BLaER1 treated with 17β-estradiol and CSF1 and Interleukin-3, amounts not matched to agents 10 nM and 100 nM (cell line): Measurements from ENCODE around the gene RNASE7.

Experiments
- H3K27ac ChIP-seq, 11 experiments: shearing (Covaris generic); formaldehyde crosslinking; 2 replicates each; pipeline ENCODE4 v1.8.1; 2022
- H3K27me3 ChIP-seq, 11 experiments: shearing (Covaris generic); formaldehyde crosslinking; 2 replicates each; pipeline ENCODE4 v1.8.1; 2022
- H3K36me3 ChIP-seq, 11 experiments: shearing (Covaris generic); formaldehyde crosslinking; 2 replicates each; pipeline ENCODE4 v1.8.1; 2022
- H3K4me1 ChIP-seq, 10 experiments: shearing (Covaris generic); formaldehyde crosslinking; 2 replicates each; pipeline ENCODE4 v1.8.1; 2022
- H3K4me2 ChIP-seq, 11 experiments: shearing (Covaris generic); formaldehyde crosslinking; 2 replicates each; pipeline ENCODE4 v1.8.1; 2022
- H3K4me3 ChIP-seq, 10 experiments: shearing (Covaris generic); formaldehyde crosslinking; 2 replicates each; pipeline ENCODE4 v1.8.1; 2022
- H3K9ac ChIP-seq, 11 experiments: shearing (Covaris generic); formaldehyde crosslinking; 2 replicates each; pipeline ENCODE4 v1.8.1; 2022
- H3K9me3 ChIP-seq, 11 experiments: shearing (Covaris generic); formaldehyde crosslinking; replicated peaks in 1 of 11; 2 replicates each; pipeline ENCODE4 v1.8.1; 2022
- H4K20me1 ChIP-seq, 11 experiments: shearing (Covaris generic); formaldehyde crosslinking; 2 replicates each; pipeline ENCODE4 v1.8.1; 2022
- Cebpa-rat ChIP-seq, 11 experiments: shearing (Covaris generic); IDR thresholded peaks; 2 replicates each; pipeline ENCODE4 v1.8.1; 2022

The RNASE7 gene

DNA sequence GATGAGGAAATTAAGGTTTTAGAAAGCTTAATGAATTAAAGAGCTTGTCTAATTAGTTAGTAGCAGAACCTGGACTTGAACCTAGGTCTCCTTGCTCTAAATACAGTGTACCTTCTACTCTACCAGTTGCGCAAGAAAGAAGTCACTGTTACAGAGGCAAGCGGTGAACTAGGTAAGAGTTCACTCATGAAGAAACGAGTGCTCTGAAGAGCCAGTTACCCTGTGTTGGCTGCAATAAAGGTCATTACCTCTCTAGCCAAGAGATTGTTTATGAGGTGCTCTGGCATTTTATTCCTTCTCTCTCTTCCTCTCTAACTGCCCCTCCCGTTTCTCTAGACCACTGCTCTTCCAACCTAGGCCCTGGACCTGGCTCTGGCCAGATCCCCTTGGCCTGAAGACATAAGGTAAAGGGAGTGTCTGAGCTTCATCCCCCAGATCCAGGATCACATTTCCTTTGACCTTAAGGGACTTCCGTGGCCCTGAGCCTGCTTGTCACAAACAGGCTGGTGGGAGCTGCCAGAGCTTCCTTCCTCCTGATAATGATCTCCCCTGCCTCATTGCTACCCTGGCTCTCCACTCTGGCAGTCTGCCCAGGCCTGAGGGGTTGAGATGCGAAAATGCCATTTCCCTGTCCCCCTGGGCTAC, 1.9 kb downstream of the RNASE7 start:
- no peaks in the 10 kb centered on the region for H3K9me3 ChIP-seq
- H3K9ac ChIP-seq: no peak overlapping the region
- H3K36me3 ChIP-seq: no peaks in the 10 kb centered on the region
- peaks cover 11 to 33% (median 20%) of the 10 kb centered on the region in 10 experiments for H3K4me1 ChIP-seq
- no peak overlapping the region for H3K4me3 ChIP-seq
- TF ChIP-seq Cebpa-rat (IDR thresholded peaks at IDR 0.05): peak in 6 of 11 experiments; percentile 19 to 74 (median 43); a peak in 6 of 22 replicates
- H3K27ac ChIP-seq: no peak overlapping the region
- no peaks in the 10 kb centered on the region for H3K27me3 ChIP-seq
- H3K4me2 ChIP-seq: peak overlapping the region; percentile 17 to 67 (median 44); a peak in 21 of 22 replicates
- H4K20me1 ChIP-seq: no peaks in the 10 kb centered on the region

DNA sequence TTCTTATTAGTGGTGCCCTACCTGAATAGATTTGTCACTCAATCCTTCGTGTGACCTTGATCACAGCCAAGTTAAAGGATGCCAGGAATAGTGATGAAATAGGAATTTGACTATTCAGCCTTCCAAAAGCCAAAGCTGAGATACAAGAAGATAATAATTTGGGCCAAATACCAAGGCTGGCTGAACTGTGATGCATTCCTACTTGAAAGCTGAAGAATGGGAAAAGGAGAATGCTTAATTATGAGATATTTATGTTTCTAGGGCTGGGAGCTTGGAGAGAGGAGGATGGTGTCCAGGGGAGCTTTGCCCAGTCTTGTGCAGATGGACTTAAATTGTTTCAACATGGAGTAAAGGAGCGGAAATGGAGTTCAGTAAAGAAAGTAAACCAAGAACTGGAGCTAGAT, 5.2 kb downstream of the RNASE7 start:
- Histone ChIP-seq H3K9me3 (no peaks in the 10 kb centered on the region), H3K9ac (no peak overlapping the region), H3K27ac (no peak overlapping the region), H3K4me3 (no peak overlapping the region), H3K4me2 (no peak overlapping the region), H3K4me1 (peaks cover 11 to 22% (median 16%) of the 10 kb centered on the region in 10 experiments; a peak in 18 of 20 replicates), H3K27me3 (no peaks in the 10 kb centered on the region), H4K20me1 (no peaks in the 10 kb centered on the region), H3K36me3 (no peaks in the 10 kb centered on the region)
- TF ChIP-seq Cebpa-rat (IDR thresholded peaks at IDR 0.05): no peak

DNA sequence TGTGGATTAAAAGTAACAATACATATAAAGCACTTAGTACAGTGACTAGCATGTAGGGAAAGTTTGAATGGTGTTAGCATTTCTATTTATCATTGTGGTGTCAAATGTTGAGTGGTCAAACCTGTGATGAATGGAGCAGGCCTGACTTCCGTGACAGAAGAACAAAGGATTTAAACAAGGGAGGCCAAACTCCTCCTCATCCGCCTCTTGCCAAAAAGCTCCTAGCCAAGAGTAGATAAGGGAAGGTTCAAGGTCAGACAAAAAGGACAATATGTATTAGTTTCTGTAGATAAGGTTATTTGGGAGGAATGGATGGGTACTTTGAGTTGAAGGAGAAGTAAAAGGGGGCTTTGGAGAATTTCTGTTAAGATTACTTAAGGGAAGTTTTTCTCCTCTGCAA, 6.5 kb downstream of the RNASE7 start:
- no peak overlapping the region for H3K4me3 ChIP-seq
- no peaks in the 10 kb centered on the region for H3K9me3 ChIP-seq
- H3K4me2 ChIP-seq: no peak overlapping the region
- no peaks in the 10 kb centered on the region; a peak in 1 of 22 replicates for H4K20me1 ChIP-seq
- no peak overlapping the region for H3K27ac ChIP-seq
- no peak overlapping the region for H3K9ac ChIP-seq
- no peak for TF ChIP-seq Cebpa-rat (IDR thresholded peaks at IDR 0.05)
- no peaks in the 10 kb centered on the region for H3K27me3 ChIP-seq
- H3K4me1 ChIP-seq: peaks cover 9 to 15% (median 13%) of the 10 kb centered on the region in 10 experiments; a peak in 18 of 20 replicates
- no peaks in the 10 kb centered on the region for H3K36me3 ChIP-seq

DNA sequence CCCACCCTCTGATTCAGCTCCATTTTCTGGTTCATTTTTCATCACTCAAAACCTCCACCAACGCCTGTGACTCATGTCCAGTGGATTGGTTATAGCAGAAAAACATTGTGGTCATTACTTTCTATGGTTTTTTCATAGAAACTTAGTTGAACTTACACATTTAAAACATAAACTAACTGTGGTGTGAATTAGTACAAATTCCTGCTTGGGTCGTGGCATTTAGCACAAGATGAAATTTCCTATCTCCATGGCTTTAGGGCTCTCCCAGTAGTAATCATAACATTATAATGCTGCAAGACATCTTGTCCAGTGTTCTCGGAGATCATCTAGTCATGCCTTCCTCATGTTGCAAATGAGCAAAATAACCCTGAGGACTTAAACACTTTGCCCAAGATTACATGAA, 7.1 kb downstream of the RNASE7 start:
- no peaks in the 10 kb centered on the region; a peak in 1 of 22 replicates for H4K20me1 ChIP-seq
- no peak overlapping the region for H3K4me3 ChIP-seq
- no peak for TF ChIP-seq Cebpa-rat (IDR thresholded peaks at IDR 0.05)
- no peaks in the 10 kb centered on the region for H3K9me3 ChIP-seq
- no peaks in the 10 kb centered on the region for H3K36me3 ChIP-seq
- H3K4me2 ChIP-seq: no peak overlapping the region
- H3K27me3 ChIP-seq: no peaks in the 10 kb centered on the region
- no peak overlapping the region for H3K27ac ChIP-seq
- H3K9ac ChIP-seq: no peak overlapping the region
- H3K4me1 ChIP-seq: peaks cover 3 to 9% (median 7%) of the 10 kb centered on the region in 10 experiments; a peak in 18 of 20 replicates

DNA sequence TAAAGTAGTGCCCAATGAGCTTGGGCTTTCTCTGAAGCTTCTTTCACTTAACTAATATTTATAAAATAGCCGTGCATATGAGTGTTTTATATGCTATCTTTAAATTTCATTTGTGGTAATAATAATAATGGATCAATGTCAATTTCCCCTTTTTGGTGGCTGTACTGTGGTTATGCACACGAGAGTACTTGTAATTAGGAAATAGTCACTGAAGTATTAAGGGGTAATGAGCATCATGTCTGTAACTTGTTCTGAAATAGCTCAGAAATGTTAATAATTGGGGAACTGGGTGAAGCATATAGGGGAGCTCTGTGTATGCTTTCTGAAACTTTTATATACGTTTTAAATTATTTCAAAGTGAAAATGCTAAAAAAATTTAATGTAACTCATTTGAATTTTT, 8.4 kb downstream of the RNASE7 start:
- no peak overlapping the region for H3K27ac ChIP-seq
- no peak for TF ChIP-seq Cebpa-rat (IDR thresholded peaks at IDR 0.05)

DNA sequence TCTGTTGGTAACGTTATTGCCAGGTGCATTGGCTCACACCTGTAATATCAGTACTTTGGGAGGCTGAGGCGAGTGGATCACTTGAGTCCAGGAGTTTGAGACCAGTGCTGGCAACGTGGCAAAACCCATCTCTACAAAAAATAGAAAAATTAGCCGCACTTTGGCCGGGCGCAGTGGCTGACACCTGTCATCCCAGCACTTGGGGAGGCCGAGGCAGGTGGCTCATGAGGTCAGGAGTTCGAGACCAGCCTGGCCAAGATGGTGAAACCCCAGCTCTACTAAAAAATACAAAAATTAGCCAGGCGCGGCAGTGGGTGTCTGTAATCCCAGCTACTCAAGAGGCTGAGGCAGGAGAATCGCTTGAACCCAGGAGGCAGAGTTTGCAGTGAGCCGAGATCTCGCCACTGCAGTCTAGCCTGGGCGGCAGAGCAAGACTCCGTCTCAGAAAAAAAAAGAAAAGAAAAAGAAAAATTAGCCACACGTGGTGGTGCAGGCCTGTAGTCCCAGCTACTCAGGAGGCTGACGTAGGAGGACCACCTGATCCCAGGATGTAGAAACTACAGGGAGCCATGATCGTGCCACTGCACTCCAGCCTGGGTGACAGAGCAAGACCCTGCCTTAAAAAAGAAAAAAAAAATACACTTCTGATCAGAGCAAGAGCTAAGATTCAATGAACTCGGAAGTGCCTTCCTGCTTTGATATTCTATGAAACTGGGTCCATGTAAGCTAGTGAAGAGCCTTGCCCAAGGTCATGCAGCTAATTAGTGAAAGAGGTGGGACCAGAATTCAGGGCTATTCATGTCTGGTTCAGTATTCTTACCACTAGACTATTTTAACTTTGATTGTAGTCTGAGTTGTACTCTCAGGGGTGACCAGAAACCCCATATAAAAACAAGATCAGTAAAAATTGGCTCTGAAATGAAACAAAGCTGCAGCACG, 11.3 kb downstream of the RNASE7 start:
- Histone ChIP-seq H3K4me2 (no peak overlapping the region), H3K9ac (no peak overlapping the region)

More for the DNA sequence above, 8.4 kb downstream of the RNASE7 start:
- Histone ChIP-seq H3K27me3 (no peaks in the 10 kb centered on the region), H3K9me3 (no peaks in the 10 kb centered on the region), H3K36me3 (no peaks in the 10 kb centered on the region), H3K4me2 (no peak overlapping the region), H4K20me1 (no peaks in the 10 kb centered on the region; a peak in 1 of 22 replicates), H3K9ac (no peak overlapping the region), H3K4me3 (no peak overlapping the region), H3K4me1 (no peaks in the 10 kb centered on the region)

DNA sequence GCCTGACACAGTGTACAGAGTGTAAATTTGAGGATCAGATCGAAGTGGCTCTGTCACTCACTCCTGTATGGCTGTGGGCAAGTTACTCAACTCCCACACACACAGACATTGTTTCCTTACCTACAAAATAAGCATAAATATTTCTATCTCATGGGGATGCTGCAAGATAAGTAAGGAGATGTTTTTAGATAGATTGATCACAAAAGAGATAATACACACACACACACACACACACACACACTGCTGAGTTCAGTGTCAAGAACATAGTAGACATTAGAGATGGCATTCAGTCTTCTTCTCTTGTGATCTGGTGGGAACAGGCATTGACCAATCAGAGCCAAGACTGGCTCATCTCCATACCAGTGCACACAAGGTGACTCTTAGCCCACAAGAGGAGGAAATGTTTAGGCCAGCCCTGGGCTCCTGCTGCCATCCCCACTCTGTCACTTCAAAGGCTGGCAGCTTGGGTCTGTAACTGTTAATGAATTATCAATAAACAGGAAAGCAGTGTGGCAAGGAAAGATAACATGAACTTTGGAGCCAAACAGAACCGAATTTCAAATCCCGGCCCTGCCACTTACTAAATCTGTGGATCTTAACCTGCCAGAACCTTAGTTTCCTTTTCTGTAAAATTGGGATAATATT, 12.1 kb downstream of the RNASE7 start:
- Histone ChIP-seq H4K20me1 (no peaks in the 10 kb centered on the region; a peak in 1 of 22 replicates), H3K27ac (no peak overlapping the region), H3K36me3 (no peaks in the 10 kb centered on the region), H3K4me2 (no peak overlapping the region), H3K9me3 (no peaks in the 10 kb centered on the region), H3K27me3 (no peaks in the 10 kb centered on the region), H3K4me3 (no peak overlapping the region), H3K9ac (no peak overlapping the region), H3K4me1 (0 out of 20 replicates have a peak, but pooled peaks cover 0 to 4% (median 0%) of the 10 kb centered on the region in 10 experiments)
- TF ChIP-seq Cebpa-rat (IDR thresholded peaks at IDR 0.05): no peak

More for the DNA sequence above, 11.3 kb downstream of the RNASE7 start:
- Histone ChIP-seq H3K9me3 (no peaks in the 10 kb centered on the region), H3K27me3 (no peaks in the 10 kb centered on the region), H3K4me1 (0 out of 20 replicates have a peak, but pooled peaks cover 0 to 4% (median 0%) of the 10 kb centered on the region in 10 experiments), H3K4me3 (no peak overlapping the region), H4K20me1 (no peaks in the 10 kb centered on the region; a peak in 1 of 22 replicates), H3K27ac (no peak overlapping the region), H3K36me3 (no peaks in the 10 kb centered on the region)
- TF ChIP-seq Cebpa-rat (IDR thresholded peaks at IDR 0.05): no peak

DNA sequence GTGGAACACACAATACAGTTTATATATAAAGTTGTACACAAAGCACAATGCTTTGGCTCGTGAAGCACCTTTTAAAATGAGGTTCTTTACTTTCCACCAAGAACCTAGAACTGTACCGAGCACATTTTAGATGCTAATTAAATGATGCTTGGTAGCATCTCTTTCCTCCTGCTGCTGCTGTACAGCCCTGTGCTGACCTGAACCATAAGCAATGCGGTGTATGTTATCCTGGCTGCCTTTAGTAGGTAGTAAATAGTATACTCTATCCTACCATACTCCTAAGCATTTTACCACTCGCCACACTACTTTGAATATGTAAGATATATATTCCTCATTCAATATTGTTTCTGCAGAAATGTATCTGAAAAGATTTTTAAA, 12.6 kb downstream of the RNASE7 start:
- Histone ChIP-seq H3K9ac (no peak overlapping the region), H3K27me3 (no peaks in the 10 kb centered on the region), H3K36me3 (no peaks in the 10 kb centered on the region), H4K20me1 (no peaks in the 10 kb centered on the region; a peak in 1 of 22 replicates), H3K4me1 (0 out of 20 replicates have a peak, but pooled peaks cover 0 to 4% (median 0%) of the 10 kb centered on the region in 10 experiments), H3K4me3 (no peak overlapping the region), H3K4me2 (no peak overlapping the region), H3K9me3 (no peaks in the 10 kb centered on the region), H3K27ac (no peak overlapping the region)
- TF ChIP-seq Cebpa-rat (IDR thresholded peaks at IDR 0.05): no peak
